GM13977 (cell line): ENCODE measurements around the gene OPHN1.
"Not testable (repeated sequence)": the region's sequence is repeated elsewhere in the genome, so short reads cannot be mapped to it uniquely, and the experiment has no call there.

Source experiments
- DNase-seq: peaks from one replicate; pipeline ENCODE4 v3.0.0; 2012; ENCODE audit warnings: low spot score
- in situ Hi-C: fragments of 300-500 bp; cut with MboI; formaldehyde crosslinking; loops from one replicate; pipeline ENCODE4 v1.12.0; 2022; ENCODE audit warnings: low sequenced_read_pairs, low pct_unique_long_range_greater_than_20kb, mixed read lengths, inconsistent platforms; ENCODE audit not compliant: unreplicated experiment
- TF ChIP-seq, protein P1 (sequence below): IDR thresholded peaks from 2 replicates; pipeline ENCODE4 v1.5.1; 2012; ENCODE audit warnings: mild to moderate bottlenecking, control low read depth; ENCODE audit not compliant: insufficient read depth; ENCODE audit errors: extremely low read depth, missing control alignments

Gene OPHN1

GRCh38 chrX:68402094-68402493, 31.2 kb downstream of the OPHN1 start:
- TF ChIP-seq, protein P1, sequence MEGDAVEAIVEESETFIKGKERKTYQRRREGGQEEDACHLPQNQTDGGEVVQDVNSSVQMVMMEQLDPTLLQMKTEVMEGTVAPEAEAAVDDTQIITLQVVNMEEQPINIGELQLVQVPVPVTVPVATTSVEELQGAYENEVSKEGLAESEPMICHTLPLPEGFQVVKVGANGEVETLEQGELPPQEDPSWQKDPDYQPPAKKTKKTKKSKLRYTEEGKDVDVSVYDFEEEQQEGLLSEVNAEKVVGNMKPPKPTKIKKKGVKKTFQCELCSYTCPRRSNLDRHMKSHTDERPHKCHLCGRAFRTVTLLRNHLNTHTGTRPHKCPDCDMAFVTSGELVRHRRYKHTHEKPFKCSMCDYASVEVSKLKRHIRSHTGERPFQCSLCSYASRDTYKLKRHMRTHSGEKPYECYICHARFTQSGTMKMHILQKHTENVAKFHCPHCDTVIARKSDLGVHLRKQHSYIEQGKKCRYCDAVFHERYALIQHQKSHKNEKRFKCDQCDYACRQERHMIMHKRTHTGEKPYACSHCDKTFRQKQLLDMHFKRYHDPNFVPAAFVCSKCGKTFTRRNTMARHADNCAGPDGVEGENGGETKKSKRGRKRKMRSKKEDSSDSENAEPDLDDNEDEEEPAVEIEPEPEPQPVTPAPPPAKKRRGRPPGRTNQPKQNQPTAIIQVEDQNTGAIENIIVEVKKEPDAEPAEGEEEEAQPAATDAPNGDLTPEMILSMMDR: no peak
- in situ Hi-C loops: no loop called here
- DNase-seq: no peak

- in situ Hi-C loops: no loop called here
- TF ChIP-seq, protein P1: no peak
- DNase-seq: no peak
Measured at GRCh38 chrX:68398291-68398690, 35.0 kb downstream of the OPHN1 start.

- no peak for DNase-seq
- TF ChIP-seq, protein P1: no peak
Measured at GRCh38 chrX:68396953-68397352, 36.3 kb downstream of the OPHN1 start.

DNA sequence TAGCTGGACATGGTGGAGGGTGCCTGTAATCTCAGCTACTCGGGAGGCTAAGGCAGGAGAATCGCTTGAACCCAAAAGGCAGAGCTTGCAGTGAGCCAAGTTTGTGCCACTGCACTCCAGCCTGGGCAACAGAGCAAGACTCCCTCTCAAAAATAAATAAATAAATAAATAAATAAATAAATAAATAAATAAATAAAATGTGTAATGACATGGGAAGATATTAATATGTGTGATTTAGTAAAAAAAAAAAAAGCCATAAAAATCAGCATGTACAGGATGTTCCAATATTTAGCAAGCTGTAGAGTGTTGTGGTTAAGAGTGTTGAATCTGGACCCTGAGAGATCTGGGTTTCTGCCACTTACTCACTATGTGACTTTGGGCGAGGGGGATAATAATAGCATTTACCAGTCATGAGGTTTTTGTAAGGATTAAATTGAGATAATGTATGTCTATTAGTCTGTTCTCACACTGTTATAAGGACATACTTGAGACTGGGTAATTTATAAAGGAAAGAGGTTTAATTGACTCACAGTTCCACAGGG, 43.8 kb downstream of the OPHN1 start:
- DNase-seq, in situ Hi-C loops: not testable (repeated sequence)

More at GRCh38 chrX:68396953-68397352, 36.3 kb downstream of the OPHN1 start:
- in situ Hi-C loops: no loop called here

DNA sequence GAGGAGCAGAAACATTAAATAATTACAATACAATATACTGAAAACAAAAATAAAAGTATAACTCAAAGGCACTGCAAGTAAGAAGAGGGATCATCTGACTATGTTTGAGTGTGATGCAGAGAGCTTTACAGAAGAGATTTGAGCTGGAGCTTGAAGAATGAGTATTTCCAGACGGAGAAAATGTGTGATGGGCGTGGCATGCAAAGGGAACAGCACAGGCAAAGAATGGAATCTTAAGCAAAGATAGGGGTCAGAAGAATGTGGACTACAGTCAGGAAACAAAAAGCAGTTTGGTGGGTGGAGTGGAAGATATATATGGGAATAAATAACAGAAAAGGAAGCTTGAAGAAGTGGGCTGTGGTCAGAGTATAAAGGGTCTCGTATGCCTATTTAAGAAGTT, 45.5 kb downstream of the OPHN1 start:
- TF ChIP-seq, protein P1: no peak
- in situ Hi-C loops: no loop called here
- no peak for DNase-seq

GRCh38 chrX:68383540-68383939, 49.8 kb downstream of the OPHN1 start:
- TF ChIP-seq, protein P1: no peak
- no peak for DNase-seq
- in situ Hi-C loops: no loop called here

GRCh38 chrX:68377579-68377978, 55.7 kb downstream of the OPHN1 start:
- in situ Hi-C loops: not testable (repeated sequence)

DNA sequence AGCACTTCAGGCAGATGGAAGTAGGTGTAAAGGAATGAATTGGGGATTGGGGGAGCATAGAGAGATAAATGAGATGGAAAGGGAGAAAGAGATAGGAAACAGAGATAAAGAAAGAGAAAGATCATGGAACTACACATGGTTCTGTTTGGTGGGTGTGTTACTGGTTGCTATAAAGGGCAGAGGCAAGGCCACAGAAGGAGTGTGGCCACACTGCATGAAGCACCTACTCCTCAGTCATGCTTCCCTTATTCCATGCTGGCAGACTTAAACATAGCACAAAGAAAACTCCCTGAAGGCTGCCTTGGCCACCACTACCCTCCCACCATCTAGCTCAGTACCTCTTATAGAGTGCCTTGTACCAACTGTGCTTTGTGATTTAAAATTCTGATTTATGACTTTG, 56.9 kb downstream of the OPHN1 start:
- in situ Hi-C loops: no loop called here
- TF ChIP-seq, protein P1: no peak
- no peak for DNase-seq

More at GRCh38 chrX:68377579-68377978, 55.7 kb downstream of the OPHN1 start:
- DNase-seq: not testable (repeated sequence)
